Glomerular endothelial cell (primary cell): ENCODE measurements around the gene PEAR1. TPM values are rescaled to one million over a fixed set of nuclear protein-coding genes. Genes with fewer than 3 reads are reported as not detected.
"Not testable (repeated sequence)": the region's sequence is repeated elsewhere in the genome, so short reads cannot be mapped to it uniquely, and the experiment has no call there.

Source experiments
- DNase-seq: peaks from one replicate; pipeline ENCODE4 v3.0.0-alpha.2; 2011; ENCODE audit warnings: low read depth, low spot score; ENCODE audit errors: extremely low read depth
- total RNA-seq: library from RNA; depleted of rRNA; stranded (reverse); fragments of >200 nt; gene quantifications from 2 replicates; pipeline ENCODE4 v1.2.3, GENCODE V29; 2015

PEAR1 gene
- total RNA-seq, 1 donor from 2014 or later = 80.5 TPM

DNA sequence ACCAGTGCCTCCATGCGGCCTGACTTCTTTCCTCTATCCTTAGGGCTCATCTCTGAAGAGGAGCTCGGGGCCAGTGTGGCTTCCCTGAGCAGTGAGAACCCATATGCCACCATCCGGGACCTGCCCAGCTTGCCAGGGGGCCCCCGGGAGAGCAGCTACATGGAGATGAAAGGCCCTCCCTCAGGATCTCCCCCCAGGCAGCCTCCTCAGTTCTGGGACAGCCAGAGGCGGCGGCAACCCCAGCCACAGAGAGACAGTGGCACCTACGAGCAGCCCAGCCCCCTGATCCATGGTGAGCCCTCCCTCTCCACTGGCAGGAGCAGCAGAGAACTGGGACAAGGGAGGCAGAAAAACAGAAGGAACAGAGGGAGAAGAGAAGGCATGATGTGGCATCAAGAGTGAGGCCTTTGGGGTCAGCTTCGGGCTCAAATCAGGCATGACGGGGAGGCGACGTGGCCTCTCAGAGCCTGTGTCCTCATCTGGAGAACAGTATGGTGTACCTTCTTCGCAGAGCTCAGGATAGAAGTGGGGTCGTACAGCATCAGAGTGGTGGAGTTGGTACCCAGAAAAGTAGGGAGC lies 20.4 kb downstream of the PEAR1 start:
- no peak for DNase-seq

GRCh38 chr1:156914440-156914856 lies 20.9 kb downstream of the PEAR1 start:
- DNase-seq = no peak

GRCh38 chr1:156920233-156921052 lies 26.9 kb downstream of the PEAR1 start, which contains the start of gene LRRC71:
Gene LRRC71 (plus strand): TSS chr1:156920632. CDS start chr1:156920804, 172 bp downstream.
- no peak for DNase-seq

DNA sequence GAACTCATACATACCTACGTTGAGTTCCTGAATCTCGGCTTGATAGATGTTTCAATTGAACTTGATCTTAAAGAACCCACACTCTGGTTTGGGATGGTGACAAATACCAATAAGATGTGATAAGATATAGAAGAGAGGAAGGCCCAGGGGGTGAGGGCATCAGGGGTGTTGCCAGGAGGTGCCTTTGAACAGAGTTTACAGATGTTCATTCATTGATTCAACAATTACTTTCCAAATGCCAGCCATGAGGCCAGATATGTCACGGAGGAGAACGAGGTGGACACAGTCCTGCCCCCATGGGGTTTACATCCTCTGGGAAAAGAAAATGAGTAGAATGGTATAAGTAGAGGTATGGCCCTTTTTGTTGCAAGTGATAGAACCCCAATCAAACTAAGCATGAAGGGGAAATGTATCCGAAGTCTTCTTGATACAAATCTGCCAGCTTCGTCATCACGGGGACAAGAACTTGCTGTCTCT lies 27.6 kb downstream of the PEAR1 start:
- no peak for DNase-seq

DNA sequence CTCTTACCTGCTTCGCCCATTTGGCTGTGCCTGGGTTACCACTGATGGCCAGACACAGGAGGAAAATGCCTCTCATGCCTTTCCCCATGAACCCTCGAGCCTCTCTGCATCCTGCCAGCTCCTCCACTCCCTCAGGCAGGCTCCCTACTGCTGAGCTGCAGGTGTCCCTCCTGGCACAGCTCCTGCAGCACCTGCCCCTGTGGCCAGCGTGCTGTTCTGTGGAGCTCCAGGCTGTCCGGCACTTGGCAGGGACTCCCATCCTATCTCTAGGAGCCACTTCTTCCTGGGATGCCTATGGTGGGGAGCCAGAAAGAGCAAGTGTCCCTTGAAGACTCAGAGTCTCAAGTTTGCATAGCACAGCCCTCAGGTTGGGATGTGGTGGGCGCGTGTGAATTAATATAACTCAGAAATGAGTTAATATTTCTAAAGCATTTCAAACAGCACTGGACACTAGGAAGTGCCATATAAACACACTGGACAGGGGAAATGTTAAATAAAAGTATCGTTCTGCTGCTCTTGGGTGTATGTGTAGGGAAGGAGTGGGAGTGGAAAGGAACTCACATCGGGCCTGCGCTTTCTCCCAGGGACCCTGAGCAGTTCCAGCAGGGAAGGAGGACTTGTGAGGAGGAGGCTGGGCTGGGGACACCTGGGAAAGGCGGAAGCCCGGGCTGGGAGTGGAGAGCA lies 29.6 kb downstream of the PEAR1 start:
- DNase-seq = no peak

DNA sequence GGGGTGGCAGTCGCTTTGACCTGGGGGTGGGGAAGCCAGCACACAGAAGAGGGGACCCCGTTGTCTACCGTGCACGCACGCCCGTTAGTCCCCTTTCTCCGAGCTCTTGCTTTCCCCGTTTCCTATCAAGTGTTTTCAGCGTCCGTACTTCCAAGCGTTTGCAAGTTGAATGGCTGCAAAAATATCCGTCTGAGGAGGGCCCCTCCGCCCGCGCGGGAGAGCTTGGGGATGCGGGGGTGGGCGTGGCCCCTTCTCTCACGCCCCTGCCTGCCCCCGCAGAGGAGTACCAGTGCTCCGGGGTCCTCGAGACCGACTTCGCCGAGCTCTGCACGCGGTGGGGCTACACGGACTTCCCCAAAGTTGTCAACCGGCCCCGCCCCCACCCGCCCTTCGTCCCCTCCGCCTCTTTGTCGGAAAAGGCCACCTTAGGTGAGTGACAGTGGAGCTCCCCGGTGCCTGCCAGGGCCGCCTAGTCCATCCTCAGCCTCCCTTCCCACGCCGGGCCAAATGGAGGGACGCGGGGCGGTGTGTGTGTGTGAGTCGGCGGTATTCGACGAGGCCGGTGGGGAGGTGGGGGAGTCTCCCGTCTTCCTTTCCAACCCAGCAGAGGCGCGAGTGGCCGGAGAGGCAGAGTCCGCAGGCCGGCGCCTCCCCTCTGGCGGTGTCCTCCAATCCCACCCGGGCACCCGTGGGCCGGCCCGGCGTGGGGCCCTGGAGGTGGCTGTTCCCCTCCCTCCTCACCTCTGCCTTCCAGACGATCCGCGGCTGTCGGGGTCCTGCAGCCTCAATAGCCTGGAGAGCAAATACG lies 30.4 kb downstream of the PEAR1 start:
- DNase-seq = no peak

- no peak for DNase-seq
These were observed 31.1 kb downstream of the PEAR1 start for GRCh38 chr1:156924478-156925153.

GRCh38 chr1:156925154-156926010 lies 31.9 kb downstream of the PEAR1 start:
- DNase-seq = no peak

- DNase-seq = no peak
These were observed 32.7 kb downstream of the PEAR1 start for GRCh38 chr1:156926175-156926574.

- not testable (repeated sequence) for DNase-seq
These were observed 33.2 kb downstream of the PEAR1 start for GRCh38 chr1:156926695-156927094.

- no peak for DNase-seq
These were observed 33.9 kb downstream of the PEAR1 start for GRCh38 chr1:156927215-156928042.

- DNase-seq = no peak
These were observed 34.6 kb downstream of the PEAR1 start for GRCh38 chr1:156928043-156928602.

GRCh38 chr1:156929596-156930238 lies 36.2 kb downstream of the PEAR1 start:
- no peak for DNase-seq

GRCh38 chr1:156930483-156930882 lies 37.0 kb downstream of the PEAR1 start:
- no peak for DNase-seq

DNA sequence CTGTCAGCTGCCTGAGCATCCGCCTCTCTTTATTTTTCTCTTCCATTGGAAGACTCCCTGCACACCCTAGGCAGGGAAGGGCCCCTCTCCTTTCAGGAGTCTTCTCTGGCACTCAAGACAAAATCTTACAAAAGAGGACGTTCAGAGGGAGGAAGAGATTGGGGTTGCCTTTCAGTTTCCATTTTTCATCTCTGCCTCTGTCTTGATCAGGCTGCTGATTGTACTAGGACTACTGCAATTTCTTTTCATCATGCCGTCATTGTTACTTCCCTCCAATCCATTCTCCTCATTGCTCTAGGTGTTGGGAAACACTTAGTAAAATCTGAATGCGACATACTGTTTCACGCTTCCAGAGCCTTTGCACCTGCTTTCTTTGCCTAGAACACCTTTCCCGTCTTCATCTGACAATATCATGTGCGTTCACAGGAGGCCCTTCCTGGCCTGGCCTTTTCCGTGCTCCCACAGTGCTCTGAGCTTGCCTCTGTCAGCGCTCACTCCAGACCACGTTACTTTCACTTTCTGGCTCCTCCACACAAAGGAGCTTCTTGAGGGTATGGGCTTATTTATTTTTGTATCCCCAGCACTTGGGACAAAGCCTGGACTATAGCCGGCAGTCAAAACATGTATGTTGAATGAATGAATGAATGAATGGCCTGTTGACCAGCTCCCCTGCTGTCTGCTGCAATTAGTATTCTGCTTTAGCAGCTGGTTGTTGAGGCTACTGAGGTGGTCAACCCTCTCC lies 37.9 kb downstream of the PEAR1 start:
- DNase-seq = no peak

DNA sequence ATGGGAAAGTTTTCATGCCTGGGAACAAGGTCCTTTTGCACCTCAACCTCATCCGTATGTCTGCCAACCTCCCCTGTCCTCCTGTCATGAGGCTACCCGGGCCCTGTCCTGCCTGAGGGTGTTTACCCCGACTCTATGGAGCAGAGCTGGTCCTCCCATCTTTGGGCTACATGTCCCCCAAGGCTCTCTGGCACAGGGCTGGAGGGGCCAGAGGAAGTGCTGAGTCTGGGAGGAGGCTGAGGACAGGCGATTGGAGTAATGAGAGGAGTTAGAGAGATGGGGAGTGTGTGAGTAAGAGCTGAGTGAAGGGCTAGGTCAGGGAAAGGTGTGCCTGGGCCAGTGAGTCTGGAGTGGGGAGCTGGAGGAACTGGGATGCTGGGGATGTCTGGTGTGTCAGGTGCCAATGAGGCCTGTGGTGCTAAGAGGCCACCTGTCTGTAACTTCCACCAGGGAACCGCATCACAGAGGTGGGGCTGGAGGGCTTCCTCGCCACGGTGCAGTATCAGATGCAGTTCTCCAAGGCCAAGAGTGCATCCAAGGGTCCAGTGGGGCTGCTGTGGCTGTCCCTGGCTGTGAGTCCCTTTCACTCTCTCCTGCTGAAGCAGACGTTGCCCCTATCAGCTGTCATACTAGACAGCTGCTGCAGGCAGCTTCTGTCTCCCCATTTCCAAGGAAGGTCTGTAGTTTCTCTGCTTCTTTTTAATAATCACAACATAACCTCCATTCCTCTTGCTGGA lies 38.6 kb downstream of the PEAR1 start:
- DNase-seq = no peak
